Ramos (cell line): ENCODE results near the gene FCHO2.

Experiments used
- in situ Hi-C: fragments of 300-500 bp; cut with MboI; formaldehyde crosslinking; loops from one replicate; pipeline ENCODE4 v1.14.3; 2022; ENCODE audit warnings: low sequenced_read_pairs; ENCODE audit not compliant: unreplicated experiment

Gene FCHO2

DNA sequence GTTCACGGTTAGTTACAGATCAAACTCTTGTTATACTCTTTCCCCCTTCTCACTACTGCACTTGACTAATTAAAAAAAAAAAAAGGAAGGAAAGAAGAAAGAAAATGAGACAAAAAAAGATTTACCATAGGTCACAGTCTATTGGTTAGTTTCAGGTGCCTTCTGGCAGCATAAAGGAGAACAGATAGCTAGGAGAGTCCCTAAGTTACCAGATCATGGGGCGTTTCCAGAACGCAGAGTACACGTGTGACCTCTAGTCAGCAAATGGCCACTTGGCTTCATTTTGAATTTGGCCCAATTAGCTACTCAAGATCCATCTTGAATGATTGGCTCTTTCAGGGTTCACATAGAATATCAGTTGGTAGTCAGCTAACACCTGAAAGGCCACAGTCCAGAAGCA is 144.3 kb downstream of the FCHO2 start:
- in situ Hi-C loops: no loop called here

DNA sequence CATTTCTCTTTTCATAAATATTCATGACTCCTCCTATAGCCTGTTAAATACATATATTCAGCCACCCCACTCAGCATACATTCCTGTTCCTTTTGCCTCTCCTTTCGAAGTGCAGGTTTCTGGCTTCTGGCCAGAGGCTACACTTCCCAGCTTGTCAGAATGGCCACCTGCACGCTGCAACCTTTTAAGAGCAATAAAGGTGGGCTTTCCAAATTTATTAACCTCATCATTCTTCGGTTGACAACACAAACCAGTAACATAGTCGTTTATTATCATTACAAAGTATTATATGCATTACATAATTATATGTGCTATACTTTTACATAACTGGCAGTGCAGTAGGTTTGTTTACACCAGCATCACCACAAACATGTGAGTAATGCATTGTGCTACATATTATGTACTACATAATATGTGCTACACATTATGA is 148.0 kb downstream of the FCHO2 start:
- in situ Hi-C loops: no loop called here

DNA sequence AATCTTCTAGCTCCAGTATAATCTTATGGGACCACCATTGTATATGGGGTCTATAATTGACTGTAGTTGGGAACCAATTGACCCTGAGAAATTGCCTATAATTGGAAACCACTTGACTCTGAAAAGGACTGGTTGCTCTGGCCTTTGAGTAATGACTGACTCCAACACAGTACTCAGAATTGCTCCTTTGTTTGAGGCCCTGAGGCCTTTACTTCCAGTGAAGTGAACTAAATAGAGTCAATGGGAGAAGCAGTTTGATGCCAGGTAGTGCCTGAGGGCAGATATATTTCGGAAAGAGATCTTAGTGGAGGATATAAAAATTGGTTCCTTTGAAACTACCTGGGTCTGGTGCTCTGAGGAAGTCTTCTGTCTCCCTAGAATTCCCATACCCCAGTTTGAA is 148.5 kb downstream of the FCHO2 start:
- in situ Hi-C loops: no loop called here

DNA sequence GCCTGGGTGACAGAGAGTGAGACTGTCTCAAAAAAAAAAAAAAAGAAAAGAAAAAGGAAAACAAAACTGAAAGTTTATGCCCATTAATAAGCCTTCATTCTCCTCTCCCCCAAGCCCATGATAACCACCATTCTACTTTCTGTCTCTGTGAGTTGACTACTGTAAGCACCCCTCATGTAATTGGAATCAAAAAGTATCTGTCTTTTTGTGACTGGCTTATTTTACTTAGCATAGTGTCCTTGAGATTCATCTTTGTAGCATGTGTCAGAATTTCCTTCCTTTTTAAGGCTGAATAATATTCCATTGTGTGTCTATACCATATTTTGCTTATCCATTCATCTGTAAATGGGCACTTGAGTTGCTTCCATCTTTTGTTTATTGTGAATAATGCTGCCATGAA is 150.5 kb downstream of the FCHO2 start:
- in situ Hi-C loops: no loop called here

DNA sequence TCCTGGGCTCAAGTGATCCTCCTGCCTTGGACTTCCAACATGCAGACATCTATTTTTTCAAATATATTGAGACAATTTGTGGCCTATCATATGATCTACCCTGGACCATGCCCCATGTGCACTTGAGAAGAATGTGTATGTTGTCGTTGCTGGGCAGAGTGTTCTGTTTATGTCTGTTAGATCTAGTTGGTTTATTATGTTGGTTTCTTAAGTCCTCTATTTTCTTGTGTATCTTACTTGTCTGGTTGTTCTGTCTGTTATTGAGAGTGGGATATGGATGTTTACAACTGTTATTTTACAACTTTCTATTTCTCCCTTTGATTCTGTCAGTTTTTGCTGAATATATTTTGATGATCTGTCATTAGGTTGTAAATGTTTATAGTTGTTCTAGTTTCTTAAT is 154.3 kb downstream of the FCHO2 start:
- in situ Hi-C loops: no loop called here

DNA sequence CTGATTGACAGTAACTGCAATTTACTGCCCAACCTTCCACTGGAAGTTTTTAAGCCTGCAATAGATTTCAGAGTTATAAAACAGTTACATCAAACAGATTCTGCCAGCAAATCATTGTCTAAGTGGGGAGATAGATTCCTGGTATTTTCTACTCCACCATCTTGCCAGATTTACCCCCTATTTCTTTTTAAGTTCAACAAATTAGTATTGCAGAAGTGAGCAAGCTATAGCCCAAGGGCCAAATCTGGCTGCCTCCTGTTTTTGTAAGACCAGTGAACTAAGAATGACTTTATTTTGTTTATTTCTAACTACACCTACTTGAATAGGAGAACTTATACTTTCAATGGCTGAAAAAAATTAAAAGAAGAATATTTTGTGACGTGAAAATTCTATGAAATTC is 155.7 kb downstream of the FCHO2 start:
- in situ Hi-C loops: no loop called here

DNA sequence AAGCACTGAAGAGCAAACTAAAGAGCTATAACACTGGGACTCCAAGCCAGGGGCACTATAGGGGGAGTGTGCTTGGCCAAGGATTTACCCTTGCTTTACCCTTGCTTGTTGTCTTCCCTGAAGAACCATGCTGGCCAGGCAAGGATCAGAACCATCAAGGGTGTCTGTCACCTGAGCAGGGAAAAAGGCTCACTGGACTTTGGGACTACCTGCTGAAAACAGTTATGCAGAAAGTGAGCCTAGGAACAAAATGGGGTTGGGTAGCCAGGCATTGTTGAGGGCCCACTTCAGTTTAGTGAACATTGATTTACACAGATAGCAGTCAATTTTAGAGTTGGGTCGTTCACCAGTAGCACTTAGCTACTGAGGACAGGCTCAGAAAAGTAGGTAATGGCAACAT is 156.5 kb downstream of the FCHO2 start:
- in situ Hi-C loops: no loop called here

DNA sequence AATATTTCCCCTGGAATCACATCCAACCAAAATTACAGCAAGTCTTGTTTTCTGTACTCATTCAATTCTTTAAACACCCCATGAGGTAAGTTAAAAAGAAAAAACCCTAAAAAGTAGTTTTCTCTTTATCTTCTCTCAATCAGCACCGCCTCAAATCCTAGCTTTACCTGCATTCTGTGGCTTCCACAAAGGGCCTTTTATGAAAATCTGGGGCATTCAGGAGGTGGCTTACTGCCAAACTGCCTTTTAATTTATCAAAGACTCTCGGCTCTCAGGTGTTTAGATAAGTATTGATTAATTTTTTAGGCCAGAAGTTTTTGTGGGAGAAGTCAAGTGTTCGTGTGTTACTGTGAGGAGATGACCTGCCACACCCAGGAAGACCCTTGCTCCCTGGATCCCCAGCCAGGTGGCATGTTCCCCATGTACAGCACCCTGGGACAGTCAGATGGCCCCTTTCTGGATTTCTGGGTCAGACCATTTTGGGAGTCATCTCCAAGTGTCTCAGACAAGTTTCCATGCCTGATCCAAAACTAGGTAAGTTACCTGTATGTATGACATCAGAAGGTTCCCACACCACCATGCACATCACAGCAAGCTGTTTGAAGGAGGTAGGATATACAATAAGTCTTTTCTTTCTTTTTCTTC is 158.3 kb downstream of the FCHO2 start:
- in situ Hi-C loops: no loop called here

DNA sequence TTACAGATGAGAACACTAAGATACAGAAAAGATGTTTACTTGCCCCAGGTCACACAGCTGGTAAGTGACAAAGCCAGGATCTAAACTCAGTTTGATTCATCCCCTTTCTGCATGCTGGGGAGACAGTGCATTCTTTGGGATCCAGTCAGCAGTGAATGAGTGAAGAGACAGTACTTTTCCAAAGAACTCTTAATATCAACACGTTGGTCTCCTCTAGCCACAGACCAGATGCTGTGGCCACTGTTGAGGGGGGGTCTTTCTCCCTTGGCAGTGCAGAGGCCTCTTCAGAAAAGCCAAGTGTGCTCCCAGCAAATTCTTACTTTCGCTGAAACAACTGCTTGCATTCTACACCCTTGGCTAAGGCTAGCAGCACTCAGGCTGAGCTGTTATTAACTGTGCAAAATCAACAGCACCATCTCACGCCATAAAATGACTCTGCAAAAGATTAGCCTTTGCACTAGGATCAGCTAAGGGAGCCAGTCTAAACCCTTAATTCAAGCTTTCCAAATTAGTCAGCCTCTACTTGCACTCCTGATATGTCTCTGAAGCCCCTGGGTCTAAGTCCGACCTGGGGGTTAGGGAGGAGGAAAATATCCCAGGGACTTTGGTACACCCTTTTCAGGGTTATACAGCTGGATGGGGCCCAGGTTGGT is 159.7 kb downstream of the FCHO2 start:
- in situ Hi-C loops: no loop called here

DNA sequence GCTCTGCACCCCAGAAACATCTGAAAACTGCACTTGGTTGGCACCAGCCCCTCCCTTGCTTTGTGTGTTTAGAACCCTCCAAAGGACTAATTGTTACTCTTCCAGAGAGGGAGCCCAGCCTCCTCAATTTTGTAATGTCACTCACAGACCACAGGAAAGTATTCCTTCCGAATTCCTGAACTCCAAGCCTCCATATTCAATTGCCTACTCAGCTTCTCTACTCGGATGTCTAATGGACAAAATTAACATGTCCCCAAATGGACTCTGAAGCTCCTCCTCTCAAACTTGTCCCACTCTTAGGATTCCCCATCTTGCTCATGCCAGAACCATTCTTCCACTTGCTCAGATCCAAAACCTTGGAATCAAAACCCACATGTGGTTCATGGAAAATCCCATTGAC is 160.7 kb downstream of the FCHO2 start:
- in situ Hi-C loops: no loop called here

DNA sequence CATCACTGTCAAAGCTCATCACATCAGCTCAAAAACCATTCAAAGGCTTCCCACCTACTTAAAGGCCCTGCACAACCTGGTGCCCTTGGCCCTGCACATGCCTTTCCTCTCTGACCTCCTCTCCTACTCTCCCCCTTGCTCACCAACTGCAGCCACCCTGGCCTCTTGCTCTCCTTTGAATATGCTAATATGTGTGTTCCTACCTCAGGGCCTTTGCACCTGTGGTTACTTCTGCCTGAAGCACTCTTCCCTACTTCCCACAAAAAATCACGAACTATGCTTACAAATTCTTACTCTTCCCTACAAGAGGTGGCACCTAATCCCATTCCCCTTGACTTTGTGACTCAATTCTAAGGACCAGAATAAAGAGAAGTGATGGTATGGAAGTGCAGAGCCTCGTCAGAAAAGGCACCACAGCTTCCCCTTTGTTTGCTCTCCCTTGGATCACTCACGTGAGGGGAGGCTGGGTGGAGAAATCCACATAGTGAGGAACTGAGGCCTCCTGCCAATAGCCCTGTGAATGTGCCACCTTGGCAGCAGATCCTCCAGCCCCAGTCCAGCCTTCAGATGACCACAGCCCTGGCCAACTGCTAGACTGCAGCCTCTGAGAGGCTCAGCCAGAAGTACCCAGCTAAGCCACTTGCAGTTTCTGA is 161.4 kb downstream of the FCHO2 start:
- in situ Hi-C loops: no loop called here

DNA sequence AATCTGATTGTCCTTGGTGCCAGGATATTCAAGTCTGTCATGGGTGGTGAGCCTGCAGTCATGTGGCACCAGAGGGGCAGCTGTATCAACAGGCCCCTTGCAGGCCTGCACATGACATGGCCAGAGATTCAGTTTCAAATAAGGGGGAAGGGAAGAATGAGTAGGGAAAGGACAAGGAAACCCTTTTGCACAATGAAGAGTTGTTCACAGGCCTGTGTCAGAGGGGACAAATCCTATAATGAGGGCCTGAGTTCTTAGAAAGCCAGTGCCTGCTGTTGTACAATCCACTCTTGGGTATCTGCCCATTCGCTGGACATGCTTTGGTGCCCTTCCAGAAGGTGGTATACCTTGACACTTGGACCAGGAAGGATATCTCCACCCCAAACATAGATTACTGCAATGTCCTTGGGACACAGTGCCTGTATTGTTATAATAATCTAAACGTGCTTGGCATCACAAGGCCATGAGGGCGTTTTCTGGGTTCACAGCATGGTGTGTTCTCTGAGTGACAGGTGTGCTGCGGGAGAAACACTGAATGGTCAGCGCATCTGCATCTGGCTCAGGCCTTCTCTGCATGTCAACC is 162.6 kb downstream of the FCHO2 start:
- in situ Hi-C loops: no loop called here

DNA sequence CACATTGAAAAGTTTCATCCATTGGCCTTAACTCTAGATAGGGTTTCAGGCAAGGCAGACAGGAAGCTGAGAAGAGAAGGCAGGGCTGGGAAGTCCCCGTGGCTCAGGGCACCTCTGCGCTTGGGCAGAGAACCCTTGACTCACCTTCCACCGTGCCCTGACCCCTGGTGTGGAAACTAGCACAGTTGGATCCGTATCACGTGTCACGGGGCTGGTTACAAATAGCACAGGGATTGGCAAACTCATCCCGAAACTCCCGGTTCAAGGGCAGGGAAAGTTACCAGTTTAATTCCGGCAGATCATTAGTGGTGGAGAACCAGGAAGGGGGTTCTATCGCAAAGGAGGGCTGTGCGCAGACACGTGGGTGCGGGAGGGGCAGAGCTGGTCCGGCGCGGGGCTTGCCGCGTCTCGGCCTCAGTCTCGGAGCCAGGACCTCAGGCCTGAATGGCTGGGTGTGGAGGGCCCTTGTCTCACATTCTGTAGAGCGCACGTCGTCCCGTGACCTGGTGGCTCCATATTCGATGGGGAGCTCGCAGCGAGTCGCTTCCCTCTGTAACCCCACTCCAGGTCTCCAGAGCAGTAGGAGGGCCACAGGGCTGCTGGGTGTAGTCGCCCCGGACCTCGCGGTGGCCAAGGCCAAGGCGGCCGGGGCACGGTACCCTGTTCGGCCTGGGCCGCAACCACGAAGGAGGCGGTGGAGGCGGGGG is 163.8 kb downstream of the FCHO2 start:
- in situ Hi-C loops: no loop called here

DNA sequence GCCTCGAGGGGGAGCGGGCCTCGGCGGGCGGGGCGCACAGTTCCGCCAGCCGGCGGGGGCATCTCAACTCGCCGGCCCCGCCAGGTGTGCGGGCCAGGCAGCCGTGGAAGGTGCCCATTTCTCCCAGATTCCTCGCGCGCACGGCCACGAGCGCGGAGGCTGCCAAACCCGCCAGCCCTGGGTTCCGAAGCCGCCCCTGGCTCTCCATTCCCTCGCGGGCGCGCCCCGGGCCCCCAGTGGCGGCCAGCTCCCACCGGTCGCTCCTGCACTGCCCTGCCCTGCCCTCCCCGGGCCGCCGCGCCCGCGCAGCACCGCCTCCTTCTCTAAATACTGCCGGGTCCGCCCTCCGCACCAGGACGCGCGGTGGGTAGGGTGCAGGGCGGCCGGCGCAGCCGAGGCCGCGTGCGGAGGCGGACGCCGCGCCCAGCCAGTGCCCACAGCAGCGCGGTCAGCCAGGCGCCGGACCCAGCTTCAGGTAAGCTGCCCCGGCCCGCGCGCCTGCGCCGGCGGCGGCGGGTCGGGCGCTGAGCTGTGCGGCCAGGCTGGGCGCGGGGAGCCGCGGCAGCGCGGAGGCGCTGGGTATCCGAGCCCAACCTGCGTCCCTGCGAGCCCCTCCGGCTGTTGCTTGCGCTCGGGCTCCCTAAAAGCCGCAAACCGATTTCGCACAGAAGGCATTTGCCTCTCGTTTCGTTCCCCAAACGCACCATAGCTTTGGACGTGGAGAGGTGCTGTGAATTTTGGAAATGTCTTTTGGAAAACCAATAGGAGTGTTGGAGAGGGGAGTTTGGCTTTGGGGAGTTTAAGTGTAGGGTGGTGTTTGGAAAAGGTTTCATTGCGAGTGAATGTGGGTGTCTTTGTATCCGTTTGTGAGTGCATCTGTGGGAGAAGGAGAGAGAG is 164.6 kb downstream of the FCHO2 start, which contains the start of gene TMEM171:
Gene TMEM171 (plus strand): TSS at position 354 of the 897 bp plus-strand sequence. CDS start 2,799 bp downstream, outside the sequence.
- in situ Hi-C loops: no loop called here

DNA sequence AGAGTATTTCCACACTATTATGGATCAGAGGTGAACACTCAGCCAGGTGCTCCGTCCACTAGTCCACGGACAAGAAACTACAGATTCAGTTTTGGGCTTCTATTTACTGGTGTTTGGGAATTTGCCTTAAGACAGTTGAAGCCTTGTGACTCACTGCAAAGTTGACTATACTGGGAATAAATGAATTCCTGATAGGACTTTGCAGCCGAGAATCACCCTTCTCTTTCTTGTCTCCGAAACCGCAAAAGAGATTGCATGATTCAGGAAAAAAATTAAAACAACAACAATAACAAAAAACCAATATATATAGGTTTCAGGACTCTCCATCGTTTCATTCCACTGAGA is 165.2 kb downstream of the FCHO2 start:
- in situ Hi-C loops: no loop called here

DNA sequence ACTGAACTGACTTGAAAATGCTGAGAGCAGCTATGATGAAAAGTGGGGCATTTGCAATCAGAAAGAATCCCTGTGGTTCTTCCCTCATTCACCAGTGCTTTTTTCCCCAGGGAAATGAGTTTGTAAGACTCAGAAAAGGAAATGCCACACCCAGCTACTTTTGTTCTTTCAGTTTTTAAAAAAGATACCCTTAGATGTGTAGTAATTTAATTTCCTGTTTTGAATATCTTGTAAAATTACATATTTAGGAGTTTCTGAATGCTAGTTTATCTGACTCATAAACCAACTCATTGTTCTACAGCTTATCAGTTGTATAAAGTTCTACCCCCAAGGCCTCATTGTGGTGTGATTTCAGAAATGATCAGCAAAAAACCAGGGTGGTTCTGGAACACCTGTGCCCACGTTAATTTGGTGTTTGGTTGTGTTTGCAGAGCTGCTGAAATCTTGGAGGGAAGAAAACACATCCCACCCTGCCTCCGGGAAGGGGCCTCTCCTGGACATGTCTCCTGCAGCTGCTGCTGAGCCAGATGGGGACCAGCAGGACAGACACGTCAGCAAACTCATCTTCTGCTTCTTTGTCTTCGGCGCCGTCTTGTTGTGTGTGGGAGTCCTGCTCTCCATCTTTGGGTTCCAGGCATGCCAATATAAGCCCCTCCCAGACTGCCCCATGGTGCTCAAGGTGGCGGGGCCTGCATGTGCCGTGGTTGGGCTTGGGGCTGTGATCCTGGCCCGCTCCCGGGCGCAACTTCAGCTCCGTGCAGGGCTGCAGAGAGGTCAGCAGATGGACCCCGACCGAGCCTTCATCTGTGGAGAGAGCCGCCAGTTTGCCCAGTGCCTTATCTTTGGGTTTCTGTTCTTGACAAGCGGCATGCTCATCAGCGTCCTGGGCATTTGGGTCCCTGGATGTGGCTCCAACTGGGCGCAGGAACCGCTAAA is 167.3 kb downstream of the FCHO2 start:
- in situ Hi-C loops: no loop called here

DNA sequence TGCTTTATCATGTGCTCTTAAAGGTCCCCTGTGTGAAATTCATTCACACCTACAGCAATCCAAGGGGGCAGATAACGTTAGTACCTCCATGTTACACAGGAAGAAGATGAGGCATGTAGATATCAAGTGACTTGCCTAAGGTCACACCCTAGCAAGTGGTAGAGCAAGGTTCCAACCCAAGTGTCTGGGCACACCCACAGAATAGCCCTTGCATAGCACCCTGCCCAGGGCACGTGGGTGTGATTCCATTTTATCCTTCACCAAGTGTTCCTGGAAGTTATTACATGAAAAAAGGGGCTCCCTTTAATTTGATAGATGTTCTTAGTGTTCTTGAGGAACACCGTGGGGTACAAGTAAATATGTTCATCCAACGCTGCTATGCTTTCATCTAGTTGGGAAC is 169.4 kb downstream of the FCHO2 start:
- in situ Hi-C loops: no loop called here

DNA sequence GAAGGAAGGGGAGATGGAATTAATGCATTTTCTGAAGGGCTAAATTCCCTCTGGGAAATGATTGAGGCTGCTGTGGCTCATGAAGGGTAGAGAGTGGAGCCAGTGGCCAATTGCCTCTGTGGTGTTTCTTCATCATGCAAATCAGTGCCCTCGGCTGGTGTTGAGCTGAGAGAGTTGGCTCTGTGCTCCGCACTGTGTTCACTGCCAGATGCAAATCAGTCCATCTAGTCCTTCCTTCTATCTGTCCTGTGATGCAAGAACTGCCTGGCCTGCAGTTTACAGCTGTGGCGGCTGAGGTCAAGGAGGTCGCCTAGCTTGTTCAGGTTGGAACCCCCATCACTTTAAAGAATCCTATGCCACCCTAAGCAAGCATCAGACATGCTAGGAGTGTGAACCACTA is 170.5 kb downstream of the FCHO2 start:
- in situ Hi-C loops: no loop called here

DNA sequence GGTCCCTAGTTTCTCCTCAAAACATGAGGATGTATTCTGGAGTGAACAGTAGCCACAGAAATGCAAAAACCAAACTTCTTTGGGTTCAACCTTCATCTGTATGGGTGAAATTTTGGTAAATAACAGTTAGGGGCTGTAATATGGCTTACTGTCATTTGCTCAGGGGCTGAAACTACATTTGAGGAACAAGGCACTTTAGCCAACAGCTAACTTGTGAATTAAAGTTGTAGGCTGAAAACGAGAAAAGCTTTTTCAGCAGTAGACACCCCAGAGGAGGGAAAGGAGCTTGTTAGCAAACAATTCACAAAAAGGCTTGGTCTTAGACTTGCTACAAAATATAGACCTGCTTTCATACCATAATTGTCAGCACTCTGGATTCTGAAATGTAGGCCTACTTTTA is 171.1 kb downstream of the FCHO2 start:
- in situ Hi-C loops: no loop called here
